HUES48 (cell line): ENCODE data around the gene AGBL4.

Source experiments
- H3K27ac ChIP-seq: one replicate; pipeline ENCODE4 v1.7.0; 2013; ENCODE audit warnings: low read depth, low read length, inconsistent platforms
- H3K27me3 ChIP-seq: 2 replicates; pipeline ENCODE4 v1.6.1; 2013; ENCODE audit warnings: mild to moderate bottlenecking, low read length; ENCODE audit not compliant: control insufficient read depth, insufficient read depth
- H3K36me3 ChIP-seq: 2 replicates; pipeline ENCODE4 v1.6.1; 2013; ENCODE audit warnings: low read length; ENCODE audit not compliant: control insufficient read depth, insufficient read depth
- H3K4me1 ChIP-seq: 2 replicates; pipeline ENCODE4 v1.6.1; 2013; ENCODE audit warnings: mild to moderate bottlenecking, low read length; ENCODE audit not compliant: control insufficient read depth, insufficient read depth
- H3K4me3 ChIP-seq: 2 replicates; pipeline ENCODE4 v1.5.1; 2013; ENCODE audit warnings: mild to moderate bottlenecking, low read depth, low read length
- H3K9ac ChIP-seq: 2 replicates; pipeline ENCODE4 v1.6.1; 2013; ENCODE audit warnings: mild to moderate bottlenecking, low read depth, low read length, moderate library complexity
- H3K9me3 ChIP-seq: 2 replicates; pipeline ENCODE4 v1.6.1; 2013; ENCODE audit warnings: low read length; ENCODE audit not compliant: control insufficient read depth, insufficient read depth

AGBL4 gene

GRCh38 chr1:48749068-48749467 lies 1274.7 kb downstream of the AGBL4 start:
- Histone ChIP-seq H3K9ac (no peak overlapping the region), H3K36me3 (no peaks in the 10 kb centered on the region), H3K27ac (no peak overlapping the region), H3K4me3 (no peak overlapping the region), H3K4me1 (no peaks in the 10 kb centered on the region), H3K27me3 (no peaks in the 10 kb centered on the region), H3K9me3 (no peaks in the 10 kb centered on the region)

- Histone ChIP-seq H3K4me1 (peaks cover 7% of the 10 kb centered on the region; the same call in 1 of the 2 replicates), H3K27me3 (no peaks in the 10 kb centered on the region), H3K4me3 (no peak overlapping the region), H3K36me3 (0 out of 2 replicates have a peak, but pooled peaks cover 3% of the 10 kb centered on the region), H3K9me3 (no peaks in the 10 kb centered on the region), H3K27ac (no peak overlapping the region), H3K9ac (no peak overlapping the region)
Observed at GRCh38 chr1:48746906-48747305, 1276.8 kb downstream of the AGBL4 start.

- 0 out of 2 replicates have a peak, but pooled peaks cover 10% of the 10 kb centered on the region for H3K36me3 ChIP-seq
- H3K27me3 ChIP-seq, result no peaks in the 10 kb centered on the region
- H3K9me3 ChIP-seq, result no peaks in the 10 kb centered on the region
- H3K27ac ChIP-seq, result no peak overlapping the region
- no peak overlapping the region for H3K9ac ChIP-seq
- no peak overlapping the region for H3K4me3 ChIP-seq
- H3K4me1 ChIP-seq, result peaks cover 7% of the 10 kb centered on the region; the same call in 1 of the 2 replicates
Observed at GRCh38 chr1:48744032-48744431, 1279.7 kb downstream of the AGBL4 start.

- Histone ChIP-seq H3K4me1 (peaks cover 7% of the 10 kb centered on the region; the same call in 1 of the 2 replicates), H3K4me3 (no peak overlapping the region), H3K9me3 (no peaks in the 10 kb centered on the region), H3K9ac (no peak overlapping the region), H3K27me3 (no peaks in the 10 kb centered on the region), H3K27ac (no peak overlapping the region), H3K36me3 (0 out of 2 replicates have a peak, but pooled peaks cover 10% of the 10 kb centered on the region)
Observed at GRCh38 chr1:48743480-48743879, 1280.3 kb downstream of the AGBL4 start.

- H3K27ac ChIP-seq, result no peak overlapping the region
- H3K27me3 ChIP-seq, result no peaks in the 10 kb centered on the region
- H3K9ac ChIP-seq, result no peak overlapping the region
- peaks cover 7% of the 10 kb centered on the region; the same call in 1 of the 2 replicates for H3K4me1 ChIP-seq
- no peak overlapping the region for H3K4me3 ChIP-seq
- no peaks in the 10 kb centered on the region for H3K9me3 ChIP-seq
- H3K36me3 ChIP-seq, result peaks cover 11% of the 10 kb centered on the region; the same call in 1 of the 2 replicates
Observed at GRCh38 chr1:48741380-48741779, 1282.4 kb downstream of the AGBL4 start.

- Histone ChIP-seq H3K27ac (no peak overlapping the region), H3K4me1 (peaks cover 14% of the 10 kb centered on the region; the same call in 1 of the 2 replicates), H3K4me3 (no peak overlapping the region), H3K27me3 (no peaks in the 10 kb centered on the region), H3K9ac (no peak overlapping the region), H3K36me3 (peaks cover 18% of the 10 kb centered on the region; the same call in 1 of the 2 replicates), H3K9me3 (no peaks in the 10 kb centered on the region)
Observed at GRCh38 chr1:48740621-48741020, 1283.1 kb downstream of the AGBL4 start.

- Histone ChIP-seq H3K9ac (no peak overlapping the region), H3K27me3 (no peaks in the 10 kb centered on the region), H3K4me1 (peaks cover 17% of the 10 kb centered on the region; the same call in 1 of the 2 replicates), H3K36me3 (peaks cover 31% of the 10 kb centered on the region; the same call in 1 of the 2 replicates), H3K27ac (no peak overlapping the region), H3K9me3 (no peaks in the 10 kb centered on the region), H3K4me3 (no peak overlapping the region)
Observed at GRCh38 chr1:48739091-48739490, 1284.7 kb downstream of the AGBL4 start.

GRCh38 chr1:48738356-48738755 lies 1285.4 kb downstream of the AGBL4 start:
- no peak overlapping the region for H3K9ac ChIP-seq
- peaks cover 38% of the 10 kb centered on the region; the same call in 1 of the 2 replicates for H3K36me3 ChIP-seq
- peaks cover 17% of the 10 kb centered on the region; the same call in 1 of the 2 replicates for H3K4me1 ChIP-seq
- no peaks in the 10 kb centered on the region for H3K9me3 ChIP-seq
- H3K4me3 ChIP-seq, result no peak overlapping the region
- H3K27ac ChIP-seq, result no peak overlapping the region
- no peaks in the 10 kb centered on the region for H3K27me3 ChIP-seq

GRCh38 chr1:48735796-48736195 lies 1288.0 kb downstream of the AGBL4 start:
- no peaks in the 10 kb centered on the region for H3K27me3 ChIP-seq

GRCh38 chr1:48730164-48730910 lies 1293.4 kb downstream of the AGBL4 start:
- Histone ChIP-seq H3K4me3 (no peak overlapping the region), H3K36me3 (peaks cover 29% of the 10 kb centered on the region), H3K27me3 (no peaks in the 10 kb centered on the region), H3K27ac (no peak overlapping the region), H3K4me1 (0 out of 2 replicates have a peak, but pooled peaks cover under 1% of the 10 kb centered on the region), H3K9ac (no peak overlapping the region), H3K9me3 (no peaks in the 10 kb centered on the region)

More at GRCh38 chr1:48735796-48736195, 1288.0 kb downstream of the AGBL4 start:
- no peaks in the 10 kb centered on the region for H3K9me3 ChIP-seq
- H3K36me3 ChIP-seq, result peaks cover 43% of the 10 kb centered on the region; the same call in 1 of the 2 replicates
- no peak overlapping the region for H3K4me3 ChIP-seq
- peaks cover 10% of the 10 kb centered on the region; the same call in 1 of the 2 replicates for H3K4me1 ChIP-seq
- H3K9ac ChIP-seq, result no peak overlapping the region
- no peak overlapping the region for H3K27ac ChIP-seq

- no peaks in the 10 kb centered on the region for H3K9me3 ChIP-seq
- peaks cover 14% of the 10 kb centered on the region for H3K36me3 ChIP-seq
- H3K4me3 ChIP-seq, result no peak overlapping the region
- no peaks in the 10 kb centered on the region for H3K27me3 ChIP-seq
- no peak overlapping the region for H3K9ac ChIP-seq
- no peak overlapping the region for H3K27ac ChIP-seq
- no peaks in the 10 kb centered on the region for H3K4me1 ChIP-seq
Observed at GRCh38 chr1:48728584-48728983, 1295.2 kb downstream of the AGBL4 start.
